B cell (primary cell): Measurements from ENCODE around the gene LRBA. TPM values are rescaled to one million over a fixed set of nuclear protein-coding genes. Genes with fewer than 3 reads are reported as not detected.

Source experiments
- ATAC-seq: fragments of 200-7000 bp; cut with Tn5 transposase; one replicate; pipeline ENCODE4 v1.10.0; 2021; ENCODE audit warnings: low read depth, mild to moderate bottlenecking, moderate number of reproducible peaks, moderate library complexity
- CTCF ChIA-PET: fragments of 350-600 bp; sonication (Branson Sonifier 250); formaldehyde crosslinking; loops from one replicate; lab custom pipeline; 2021; ENCODE audit warnings: antibody characterized with exemption, inconsistent platforms; lab: Charles Lee
- POLR2A ChIA-PET: fragments of 350-600 bp; sonication (Branson Sonifier 250); formaldehyde crosslinking; loops from one replicate; lab custom pipeline; 2021; ENCODE audit warnings: antibody characterized with exemption; lab: Charles Lee
- DNase-seq: peaks from one replicate; pipeline ENCODE4 v3.0.0; 2013
- H2AFZ ChIP-seq: 2 replicates; pipeline ENCODE4 v1.6.1; 2012; ENCODE audit warnings: mild to moderate bottlenecking, low read depth, low read length; ENCODE audit not compliant: insufficient read depth, poor library complexity, severe bottlenecking
- H3K27ac ChIP-seq, 2 donors: 1 replicate in 1 of 2; 2 replicates in 1 of 2; pipeline ENCODE4 v1.5.1; 2012 to 2013; ENCODE audit warnings: low read length in 2 of 2, mild to moderate bottlenecking in 2 of 2, moderate library complexity in 1 of 2
- H3K27me3 ChIP-seq, 4 experiments: fragments of 200-600 bp in 1 of 4; sonication (generic) in 1 of 4; replicated peaks in 1 of 4; 1 replicate in 2 of 4; 2 replicates in 2 of 4; pipeline versions ENCODE4 v1.6.1 to v1.7.0; 2013 to 2016; ENCODE audit warnings: low read length in 3 of 4, mild to moderate bottlenecking in 2 of 4, mixed read lengths in 1 of 4, moderate library complexity in 1 of 4; ENCODE audit not compliant: insufficient read depth in 4 of 4, control insufficient read depth in 3 of 4; ENCODE audit errors: control extremely low read depth in 1 of 4
- H3K36me3 ChIP-seq, 2 experiments: replicated peaks in 1 of 2; 1 replicate in 1 of 2; 2 replicates in 1 of 2; pipeline versions ENCODE4 v1.6.1 to v1.7.1; 2013; ENCODE audit warnings: low read length in 1 of 2; ENCODE audit not compliant: insufficient read depth in 2 of 2, control insufficient read depth in 1 of 2; ENCODE audit errors: control extremely low read depth in 1 of 2, extremely low read depth in 1 of 2
- H3K4me1 ChIP-seq, 2 donors: fragments of 200-600 bp in 1 of 2; sonication (generic) in 1 of 2; 1 replicate in 1 of 2; 2 replicates in 1 of 2; pipeline versions ENCODE4 v1.5.1 to v1.6.1; 2013 to 2017; ENCODE audit warnings: low read length in 2 of 2; ENCODE audit not compliant: control insufficient read depth in 2 of 2, insufficient read depth in 2 of 2
- H3K4me2 ChIP-seq: replicated peaks from 2 replicates; pipeline ENCODE3; 2012; ENCODE audit warnings: mild to moderate bottlenecking, low read depth, low read length; ENCODE audit not compliant: poor library complexity, severe bottlenecking
- H3K4me3 ChIP-seq, 5 experiments: fragments of 200-600 bp in 1 of 5; sonication (generic) in 1 of 5; 1 replicate in 3 of 5; 2 replicates in 2 of 5; pipeline versions ENCODE4 v1.5.1 to v1.7.0; 2011 to 2016; ENCODE audit warnings: low read length in 4 of 5, mild to moderate bottlenecking in 4 of 5, low read depth in 2 of 5, control low read depth in 1 of 5, moderate library complexity in 1 of 5; ENCODE audit not compliant: insufficient read depth in 1 of 5; ENCODE audit errors: control extremely low read depth in 1 of 5, extremely low read depth in 1 of 5
- H3K79me2 ChIP-seq: fragments of 200-600 bp; sonication (generic); one replicate; pipeline ENCODE4 v1.6.0; 2016; ENCODE audit warnings: low read length; ENCODE audit not compliant: control insufficient read depth, insufficient read depth
- H3K9ac ChIP-seq: fragments of 200-600 bp; sonication (generic); 2 replicates; pipeline ENCODE4 v1.6.1; 2017; ENCODE audit warnings: mild to moderate bottlenecking, low read length, moderate library complexity
- H3K9me3 ChIP-seq, 3 donors: one replicate each; pipeline versions ENCODE4 v1.6.1 to v1.7.1; 2013; ENCODE audit warnings: low read length in 2 of 3; ENCODE audit not compliant: control insufficient read depth in 2 of 3, insufficient read depth in 1 of 3; ENCODE audit errors: control extremely low read depth in 1 of 3
- H4K20me1 ChIP-seq: 2 replicates; pipeline ENCODE4 v1.6.0; 2012; ENCODE audit warnings: mild to moderate bottlenecking, low read length; ENCODE audit not compliant: insufficient read depth, control insufficient read depth, poor library complexity, severe bottlenecking
- H3K27ac Mint-ChIP-seq: one replicate; pipeline ENCODE4 v1.8.0; 2021; ENCODE audit warnings: mixed read lengths
- H3K27me3 Mint-ChIP-seq: one replicate; pipeline ENCODE4 v1.8.0; 2021; ENCODE audit warnings: mixed read lengths
- H3K4me1 Mint-ChIP-seq: one replicate; pipeline ENCODE4 v1.8.0; 2021; ENCODE audit warnings: mixed read lengths
- H3K4me3 Mint-ChIP-seq: one replicate; pipeline ENCODE4 v1.8.0; 2021; ENCODE audit warnings: mixed read lengths
- H3K9me3 Mint-ChIP-seq: one replicate; pipeline ENCODE4 v1.8.0; 2022; ENCODE audit warnings: mixed read lengths; ENCODE audit not compliant: insufficient read depth
- CTCF ChIP-seq: fragments of 200-600 bp; IDR thresholded peaks from one replicate; pipeline ENCODE4 v1.8.0; 2022; ENCODE audit warnings: antibody characterized with exemption, mild to moderate bottlenecking
- EZH2 ChIP-seq: IDR thresholded peaks from 2 replicates; pipeline ENCODE4 v1.6.1; 2012; ENCODE audit warnings: borderline replicate concordance, low read depth, mild to moderate bottlenecking, moderate library complexity, low read length; ENCODE audit not compliant: insufficient read depth, poor library complexity, severe bottlenecking
- WGBS: methylation state at CpG from one replicate; pipeline ENCODE4 v1.1.5; 2013; ENCODE audit warnings: missing lambda C conversion rate; ENCODE audit not compliant: insufficient coverage; 5-methylcytosine and 5-hydroxymethylcytosine counted together
- intact Hi-C: fragments of 100-400 bp; cut with micrococcal nuclease; formaldehyde crosslinking; loops from one replicate; pipeline ENCODE4 v1.10.0; 2022
- polyA plus RNA-seq: library from polyadenylated mRNA; depleted of rRNA; stranded (reverse); fragments of >200 nt; gene quantifications from 2 replicates; pipeline ENCODE4 v1.2.3, GENCODE V29; 2012
- total RNA-seq, 2 donors: library from RNA; stranded (reverse); fragments of 120-200 nt in 1 of 2; gene quantifications; 1 replicate in 1 of 2; 2 replicates in 1 of 2; pipeline versions ENCODE4 v1.2.3 to v1.2.4, GENCODE V29; 2013 to 2022

LRBA gene
- total and polyA plus RNA-seq, 2 donors (not counting 1 experiment from before 2014, with no cell fraction given), result 17.5 to 86.7 TPM

- no peaks in the 10 kb centered on the region for H3K9me3 ChIP-seq
- no peaks in the 10 kb centered on the region for H3K79me2 ChIP-seq
- Mint-ChIP-seq H3K27ac (no peak overlapping the region), H3K9me3 (no peaks in the 10 kb centered on the region), H3K4me1 (no peaks in the 10 kb centered on the region), H3K4me3 (no peak overlapping the region), H3K27me3 (no peaks in the 10 kb centered on the region)
- H3K36me3 ChIP-seq, result peaks cover 0 to 1% of the 10 kb centered on the region in 2 experiments
- H3K27me3 ChIP-seq, result no peaks in the 10 kb centered on the region
- TF ChIP-seq CTCF (no peak), EZH2 (no peak)
- H3K4me3 ChIP-seq, result no peak overlapping the region
- H3K4me1 ChIP-seq, result no peaks in the 10 kb centered on the region
- CTCF ChIA-PET, result no interaction called here
- no peak for ATAC-seq
- no peaks in the 10 kb centered on the region for H4K20me1 ChIP-seq
- no peak overlapping the region for H2AFZ ChIP-seq
- intact Hi-C loops, result no loop called here
- H3K9ac ChIP-seq, result no peak overlapping the region
- no peak overlapping the region for H3K4me2 ChIP-seq
- POLR2A ChIA-PET, result no interaction called here
- no peak overlapping the region for H3K27ac ChIP-seq
- no peak for DNase-seq
Measured at GRCh38 chr4:150431221-150431620, 583.9 kb downstream of the LRBA start.

DNA sequence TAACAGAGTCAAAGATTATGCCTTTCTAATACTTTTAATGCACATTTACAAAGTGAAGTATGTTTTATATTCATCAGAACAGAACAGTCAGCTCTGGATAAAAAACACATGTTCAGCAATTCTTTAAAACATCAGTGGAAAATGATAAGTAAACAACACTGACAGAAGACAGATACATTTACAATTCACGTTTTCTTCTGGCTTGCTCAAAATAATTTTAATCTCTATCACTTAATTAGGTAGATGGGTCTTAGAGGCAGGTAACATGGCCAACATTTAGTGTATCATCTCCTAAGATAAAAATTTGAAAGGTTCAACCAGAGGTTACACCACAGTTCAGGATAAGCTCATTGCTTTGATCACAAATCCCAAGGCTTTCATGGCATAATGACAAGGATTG lies 589.9 kb downstream of the LRBA start:
- no peaks in the 10 kb centered on the region for H3K79me2 ChIP-seq
- no CpG with 5 or more reads among the region's 1 CpG for WGBS
- no peak overlapping the region for H2AFZ ChIP-seq
- no peak overlapping the region for H3K4me3 ChIP-seq
- H3K36me3 ChIP-seq, result peaks cover 2 to 4% of the 10 kb centered on the region in 2 experiments
- TF ChIP-seq EZH2 (no peak), CTCF (no peak)
- no peak overlapping the region for H3K4me3 Mint-ChIP-seq
- ATAC-seq (no peak), DNase-seq (no peak)
- POLR2A ChIA-PET, result no interaction called here
- H3K4me1 Mint-ChIP-seq, result no peaks in the 10 kb centered on the region
- H3K27ac Mint-ChIP-seq, result no peak overlapping the region
- intact Hi-C loops, result no loop called here
- no peaks in the 10 kb centered on the region for H3K4me1 ChIP-seq
- CTCF ChIA-PET, result no interaction called here
- H3K27me3 Mint-ChIP-seq, result no peaks in the 10 kb centered on the region
- H3K9me3 ChIP-seq, result no peaks in the 10 kb centered on the region
- H3K27ac ChIP-seq, result no peak overlapping the region
- no peaks in the 10 kb centered on the region for H3K27me3 ChIP-seq
- H4K20me1 ChIP-seq, result no peaks in the 10 kb centered on the region
- H3K9ac ChIP-seq, result no peak overlapping the region
- no peak overlapping the region for H3K4me2 ChIP-seq
- H3K9me3 Mint-ChIP-seq, result no peaks in the 10 kb centered on the region
